Suppressor macrophage (primary cell): ENCODE measurements around the gene GUCY2D.
"Not testable (repeated sequence)": the region's sequence is repeated elsewhere in the genome, so short reads cannot be mapped to it uniquely, and the experiment has no call there.

Experiments
- DNase-seq, 4 experiments: peaks; one replicate each; pipeline ENCODE4 v3.0.0-alpha.2; 2020 to 2022

The GUCY2D gene

DNA sequence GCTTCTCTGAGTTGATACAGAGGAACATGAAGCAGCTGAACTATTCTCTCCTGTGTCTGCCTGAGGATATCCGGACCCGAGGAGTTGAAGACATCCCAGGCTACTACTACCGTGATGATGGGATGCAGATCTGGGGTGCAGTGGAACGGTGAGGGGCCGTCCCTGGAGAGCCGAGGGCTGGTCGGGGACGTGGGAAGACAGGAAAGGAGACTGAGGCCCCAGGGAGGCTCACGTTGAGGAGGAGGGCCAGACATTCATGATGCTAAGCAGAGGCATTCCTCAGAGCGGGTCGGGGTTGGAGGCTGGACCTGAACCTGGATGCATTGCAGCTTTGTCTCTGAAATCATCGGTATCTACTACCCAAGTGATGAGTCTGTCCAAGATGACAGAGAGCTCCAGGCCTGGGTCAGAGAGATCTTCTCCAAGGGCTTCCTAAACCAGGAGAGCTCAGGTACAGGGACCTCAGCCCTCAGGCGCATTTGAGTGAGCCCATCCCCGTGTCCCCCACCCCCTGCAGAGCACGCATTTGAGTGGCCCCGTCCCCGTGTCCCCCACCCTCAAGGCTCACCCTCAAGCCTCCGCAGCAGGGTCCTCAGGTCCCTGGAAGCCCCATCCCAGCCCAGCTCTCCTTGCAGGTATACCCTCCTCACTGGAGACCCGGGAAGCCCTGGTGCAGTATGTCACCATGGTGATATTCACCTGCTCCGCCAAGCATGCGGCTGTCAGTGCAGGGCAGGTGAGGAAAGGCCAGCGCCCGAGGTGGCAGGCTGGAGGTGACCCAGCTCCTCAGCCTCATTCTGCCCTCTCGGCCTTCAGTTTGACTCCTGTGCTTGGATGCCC, 44.7 kb downstream of the GUCY2D start:
- no peak for DNase-seq

DNA sequence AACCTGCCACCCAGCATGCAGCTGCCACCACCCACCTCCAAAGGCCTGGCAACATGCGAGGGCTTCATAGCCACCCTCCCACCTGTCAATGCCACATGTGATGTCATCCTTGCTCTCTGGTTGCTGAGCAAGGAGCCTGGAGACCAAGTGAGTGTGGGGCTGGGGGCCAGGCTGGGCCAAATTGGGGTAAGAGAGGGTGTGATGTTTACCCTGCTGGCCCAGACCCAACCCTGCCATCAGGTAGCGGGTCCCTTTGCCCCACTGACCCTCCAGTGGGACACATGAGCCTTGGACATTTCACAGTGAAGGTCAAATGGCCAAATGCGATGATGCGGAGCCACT, 45.3 kb downstream of the GUCY2D start:
- DNase-seq = no peak

DNA sequence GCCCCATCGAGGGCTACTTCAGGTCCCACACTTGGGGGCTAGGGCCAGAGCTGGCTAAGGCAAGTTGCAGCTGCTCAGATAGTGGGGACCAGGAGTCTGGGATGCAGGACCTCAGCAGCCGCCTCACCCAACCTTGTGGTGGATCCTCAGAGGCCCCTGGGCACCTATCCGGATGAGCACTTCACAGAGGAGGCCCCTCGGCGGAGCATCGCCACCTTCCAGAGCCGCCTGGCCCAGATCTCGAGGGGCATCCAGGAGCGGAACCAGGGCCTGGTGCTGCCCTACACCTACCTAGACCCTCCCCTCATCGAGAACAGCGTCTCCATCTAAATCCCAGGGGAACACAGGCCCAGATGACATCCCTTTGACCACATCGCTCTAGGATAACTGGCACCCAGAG, 45.8 kb downstream of the GUCY2D start:
- no peak for DNase-seq

DNA sequence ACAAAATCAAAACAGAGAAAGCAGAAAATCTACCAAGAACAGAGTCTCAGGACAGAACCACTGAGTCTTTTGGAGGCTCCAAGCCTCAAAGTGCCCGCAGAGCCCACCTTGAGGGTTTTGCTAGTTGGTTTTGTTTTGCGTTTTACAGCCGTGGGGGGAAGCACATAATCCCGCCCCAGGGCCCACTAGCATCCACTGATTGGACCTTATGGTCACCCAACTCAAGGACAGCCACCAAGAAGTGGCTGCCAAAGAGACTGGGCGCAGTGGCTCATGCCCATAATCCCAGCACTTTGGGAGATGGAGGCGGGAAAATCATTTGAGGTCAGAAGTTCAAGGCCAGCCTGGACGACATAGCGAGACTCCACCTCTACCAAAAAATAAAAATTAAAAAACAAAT, 46.3 kb downstream of the GUCY2D start:
- no peak for DNase-seq

GRCh38 chr17:8051831-8052230, 49.4 kb downstream of the GUCY2D start:
- DNase-seq = no peak

DNA sequence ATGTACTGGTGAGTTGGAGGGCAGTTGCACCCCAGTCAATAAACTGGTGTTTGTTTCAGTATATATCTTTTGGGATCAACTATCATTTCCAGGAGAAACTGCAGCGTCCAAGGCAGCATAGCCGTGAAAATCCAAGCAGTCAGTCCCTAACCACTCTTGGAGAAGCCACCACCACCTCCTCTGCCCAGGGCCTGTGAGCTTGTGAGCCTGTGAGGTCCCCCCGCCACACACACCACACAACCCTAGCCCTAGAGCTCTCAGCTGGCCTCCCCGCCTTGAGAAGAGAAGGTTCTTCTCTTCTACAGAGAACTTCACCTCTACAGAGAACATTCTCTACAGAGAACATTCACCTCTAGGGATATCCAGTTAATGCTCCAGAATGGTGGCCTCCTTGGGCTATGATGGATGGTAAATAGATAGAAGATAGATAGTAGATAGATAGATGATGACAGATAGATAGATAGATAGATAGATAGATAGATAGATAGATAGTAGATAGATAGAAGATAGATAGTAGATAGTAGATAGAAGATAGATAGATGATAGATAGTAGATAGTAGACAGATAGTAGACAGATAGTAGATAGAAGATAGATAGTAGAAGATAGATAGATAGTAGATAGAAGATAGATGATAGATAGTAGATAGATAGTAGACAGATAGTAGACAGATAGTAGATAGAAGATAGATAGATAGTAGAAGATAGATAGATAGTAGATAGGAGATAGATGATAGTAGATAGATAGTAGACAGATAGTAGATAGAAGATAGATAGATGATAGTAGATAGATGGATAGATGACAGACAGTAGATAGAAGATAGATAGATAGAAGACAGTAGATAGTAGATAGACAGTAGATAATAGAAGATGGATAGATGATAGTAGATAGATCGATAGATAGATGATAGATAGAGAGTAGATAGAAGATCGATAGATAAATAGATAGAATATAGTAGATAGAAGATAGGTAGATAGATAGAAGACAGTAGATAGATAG, 50.1 kb downstream of the GUCY2D start:
- DNase-seq = no peak

DNA sequence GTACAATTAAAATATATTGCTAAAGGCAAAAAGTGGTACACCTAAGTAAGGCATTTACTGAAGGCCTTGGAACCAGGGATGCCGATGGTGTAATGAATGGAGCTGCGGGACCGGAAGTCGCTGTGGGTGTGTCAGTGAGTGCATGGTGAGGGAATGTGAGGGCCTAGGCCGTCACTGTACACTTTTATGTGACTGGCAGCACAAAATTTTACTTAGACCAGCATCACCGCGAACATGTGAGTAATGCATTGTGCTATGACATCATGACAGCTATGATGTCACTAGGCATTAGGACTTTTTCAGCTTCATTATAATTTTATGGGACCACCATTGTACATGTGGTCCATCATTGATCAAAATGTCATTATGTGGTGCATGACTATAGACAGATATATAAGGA, 51.2 kb downstream of the GUCY2D start:
- DNase-seq = no peak

- DNase-seq = peak in 1 of 4 experiments; percentile 22
Observed at GRCh38 chr17:8055851-8056231, 53.4 kb downstream of the GUCY2D start.

DNA sequence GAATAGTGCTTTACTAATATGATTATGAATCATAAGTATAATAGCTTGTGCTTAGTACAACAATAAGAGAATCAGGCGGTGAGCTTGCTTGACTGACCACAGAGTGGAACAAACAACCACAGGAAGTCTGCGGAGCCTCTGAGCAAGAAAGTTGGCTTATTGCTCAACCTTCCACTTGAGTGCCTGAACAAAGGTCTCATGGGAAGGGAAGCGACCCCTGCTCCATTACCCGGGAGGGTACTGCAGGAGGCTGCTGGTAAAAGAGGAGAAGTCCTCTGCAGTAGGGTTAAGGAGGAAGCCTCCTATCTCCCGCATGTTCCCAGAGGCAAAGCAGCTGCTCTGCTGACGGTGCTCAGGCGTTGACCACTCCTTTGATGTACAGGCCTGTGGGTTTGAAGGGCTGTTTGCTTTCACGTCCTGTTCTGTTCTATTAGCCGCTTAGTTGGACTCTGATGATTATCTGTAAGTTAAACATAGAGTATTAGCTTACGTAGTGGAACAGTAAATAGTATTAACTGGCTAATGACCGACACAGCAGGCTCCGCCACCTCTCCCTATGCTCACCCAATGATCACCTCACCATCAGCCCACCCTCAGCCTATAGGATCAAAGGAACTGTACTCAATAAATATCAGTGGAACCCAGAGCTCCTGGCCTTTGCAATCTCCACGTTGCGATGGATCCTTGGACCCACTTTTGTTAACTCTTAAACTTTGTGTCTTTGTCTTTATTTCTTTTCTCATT, 54.0 kb downstream of the GUCY2D start:
- DNase-seq = peak; percentile 93 to 98 (median 96)

DNA sequence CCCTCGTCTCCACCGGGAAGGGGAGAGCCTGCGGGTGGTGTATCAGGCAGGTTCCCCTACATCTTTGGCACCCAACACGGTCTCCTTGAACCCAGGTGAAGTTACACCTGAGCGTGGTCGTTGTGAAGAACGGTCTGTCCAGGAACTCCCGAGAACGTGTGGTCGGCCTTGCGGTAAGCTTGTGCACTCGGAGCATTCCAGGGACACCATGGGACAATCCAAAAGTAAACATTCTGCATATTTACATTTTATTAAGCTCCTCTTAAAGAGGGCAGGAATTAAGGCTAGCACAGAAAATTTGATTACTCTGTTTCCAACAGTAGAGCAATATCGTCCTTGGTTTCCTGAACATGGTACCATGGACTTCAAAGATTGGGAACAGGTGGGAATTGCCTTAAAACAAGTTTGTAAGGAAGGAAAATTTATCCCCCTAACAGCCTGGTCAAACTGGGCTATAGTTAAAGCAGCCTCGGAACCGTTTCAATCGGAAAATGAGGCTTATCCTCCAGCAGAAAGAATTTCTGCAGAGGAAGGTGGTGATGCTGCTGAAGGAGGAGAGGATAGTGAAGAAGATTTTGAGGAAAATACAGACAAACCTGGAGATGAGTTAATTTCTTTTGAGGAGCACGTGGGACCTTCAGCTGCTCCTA, 54.7 kb downstream of the GUCY2D start:
- no peak for DNase-seq

GRCh38 chr17:8057691-8058114, 55.3 kb downstream of the GUCY2D start:
- peak; percentile 80 to 92 (median 84) for DNase-seq

GRCh38 chr17:8059131-8059530, 56.7 kb downstream of the GUCY2D start:
- DNase-seq = no peak

DNA sequence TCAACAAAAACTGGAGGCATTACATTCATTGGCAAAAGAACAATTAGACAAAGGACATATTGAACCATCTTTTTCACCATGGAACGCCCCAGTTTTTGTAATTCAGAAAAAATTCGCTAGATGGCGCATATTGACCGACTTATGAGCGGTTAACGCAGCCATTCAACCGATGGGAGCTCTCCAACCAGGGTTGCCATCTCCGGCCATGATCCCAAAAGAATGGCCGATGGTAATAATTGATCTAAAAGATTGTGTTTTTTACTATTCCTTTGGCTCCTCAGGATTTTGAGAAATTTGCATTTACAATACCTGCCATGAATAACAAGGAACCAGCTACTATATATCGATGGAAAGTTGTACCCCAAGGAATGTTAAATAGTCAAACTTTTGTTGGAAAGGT, 57.9 kb downstream of the GUCY2D start:
- DNase-seq = peak; percentile 82 to 95 (median 86)

- DNase-seq = not testable (repeated sequence)
Observed at GRCh38 chr17:8061851-8062250, 59.4 kb downstream of the GUCY2D start.

- DNase-seq = no peak
Observed at GRCh38 chr17:8062435-8062806, 60.0 kb downstream of the GUCY2D start.

- DNase-seq = no peak
Observed at GRCh38 chr17:8062807-8063483, 60.5 kb downstream of the GUCY2D start.

DNA sequence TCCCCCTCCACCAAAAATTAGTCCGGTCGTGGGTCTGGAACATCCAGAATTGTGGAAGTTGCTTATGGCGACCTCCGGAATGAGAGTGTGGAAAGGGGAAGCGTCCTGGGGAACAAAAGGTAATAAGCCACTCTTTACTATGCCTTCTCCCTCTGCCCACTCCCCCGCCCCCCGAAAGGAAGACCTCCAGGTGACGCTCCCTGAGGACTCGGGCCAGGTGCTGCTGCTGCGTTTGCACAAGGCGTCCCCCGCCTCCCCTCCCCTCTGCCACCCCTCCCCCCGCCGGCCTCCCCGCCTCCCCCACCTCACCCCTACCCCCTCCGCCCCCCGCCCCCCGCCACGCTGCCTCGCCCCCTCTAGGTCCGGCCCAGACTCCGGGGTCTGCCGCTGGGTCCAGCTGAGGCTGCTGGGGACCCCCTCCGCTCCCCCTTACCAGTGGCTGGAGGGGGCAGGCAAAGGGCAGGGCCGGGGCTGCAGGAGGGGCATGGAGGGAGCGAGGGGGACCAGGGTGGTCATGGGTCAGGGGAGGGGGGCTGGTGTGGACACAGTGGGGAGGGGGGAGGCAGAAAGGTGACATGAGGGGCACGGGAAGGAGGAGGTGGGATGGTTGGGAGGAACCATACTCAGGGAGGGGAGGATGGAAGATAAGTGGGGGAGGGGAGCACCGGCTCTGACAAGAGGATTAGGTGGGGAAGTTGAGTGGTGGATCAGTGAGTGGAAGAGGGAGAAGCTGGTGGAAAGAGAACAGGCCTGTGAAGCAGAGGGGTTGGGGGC, 61.5 kb downstream of the GUCY2D start:
- DNase-seq = no peak

GRCh38 chr17:8064561-8065019, 62.2 kb downstream of the GUCY2D start:
- no peak for DNase-seq

DNA sequence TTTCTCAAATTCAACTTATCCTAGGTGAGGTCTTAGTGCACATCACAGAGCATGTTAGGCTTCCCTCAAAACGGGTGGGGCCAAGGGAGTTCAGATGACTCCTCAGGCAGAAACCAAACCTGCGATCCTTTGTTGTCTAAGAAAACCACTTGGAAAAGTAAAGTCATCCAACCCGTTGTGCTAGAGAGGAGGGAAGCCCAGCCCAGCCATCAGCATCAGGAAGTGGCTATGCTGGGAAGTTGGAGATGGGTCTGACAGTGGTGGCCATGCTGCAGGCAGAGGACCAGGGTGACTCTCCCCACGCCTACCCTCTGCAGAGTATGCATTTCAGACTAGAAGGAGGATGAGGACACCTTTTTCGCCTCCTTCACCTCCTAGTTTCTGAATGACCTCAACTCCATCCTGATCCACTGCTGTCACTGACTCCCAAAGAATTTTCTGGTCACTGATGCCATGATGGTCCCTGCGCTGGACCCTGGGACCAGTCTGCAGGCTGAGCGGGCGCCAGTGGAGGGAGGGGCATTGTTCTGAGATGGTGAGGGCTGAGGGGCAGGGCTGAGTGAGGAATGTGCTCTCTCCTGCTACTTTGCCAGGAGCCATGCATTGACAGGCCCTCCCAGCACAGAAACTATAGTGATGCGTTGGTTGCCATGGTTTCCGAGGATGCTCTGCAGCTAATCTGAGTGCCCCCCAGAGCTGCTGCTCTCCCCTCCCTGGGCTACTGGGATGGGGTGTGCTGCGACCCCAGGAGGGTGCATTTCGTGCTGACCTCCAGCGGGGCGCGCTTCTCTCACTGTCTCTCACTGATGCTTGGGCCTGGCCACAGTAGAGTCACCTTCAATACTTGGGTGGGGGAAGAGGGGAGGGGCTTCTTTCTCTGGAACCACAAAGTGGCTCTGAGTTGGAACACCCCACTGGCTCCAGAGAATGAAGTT, 64.7 kb downstream of the GUCY2D start:
- no peak for DNase-seq

GRCh38 chr17:8067806-8068205, 65.4 kb downstream of the GUCY2D start:
- peak in 1 of 4 experiments; percentile 39 for DNase-seq
